Measurements from ENCODE around the gene RNF145. TPM values are rescaled to one million over a fixed set of nuclear protein-coding genes. Genes with fewer than 3 reads are reported as not detected.

Gene RNF145
- total and polyA plus RNA-seq, 2 donors (not counting 1 experiment from before 2014, with no cell fraction given), result 24.5 to 57.2 TPM

- H3K9ac ChIP-seq (ENCODE audit: low read length), result no peak overlapping the region
- CTCF ChIA-PET, result no interaction called here
- peaks cover 0 to 3% (median 0%) of the 10 kb centered on the region in 4 experiments for H3K27me3 ChIP-seq (replicated peaks in 1 of 4; ENCODE audit: control extremely low read depth in 1 of 4, control insufficient read depth in 3 of 4, insufficient read depth in 4 of 4, low read length in 3 of 4)
- intact Hi-C loops (cut with micrococcal nuclease), result no loop called here
- Mint-ChIP-seq H3K9me3 (ENCODE audit: insufficient read depth) (no peaks in the 10 kb centered on the region), H3K27me3 (peaks cover 30% of the 10 kb centered on the region), H3K27ac (no peak overlapping the region), H3K4me3 (no peak overlapping the region), H3K4me1 (no peaks in the 10 kb centered on the region)
- H2AFZ ChIP-seq (ENCODE audit: insufficient read depth, low read depth, low read length, poor library complexity, severe bottlenecking), result no peak overlapping the region
- no peaks in the 10 kb centered on the region for H3K9me3 ChIP-seq (ENCODE audit: control extremely low read depth in 1 of 3, control insufficient read depth in 2 of 3, insufficient read depth in 1 of 3, low read length in 2 of 3)
- H4K20me1 ChIP-seq (ENCODE audit: control insufficient read depth, insufficient read depth, low read length, poor library complexity, severe bottlenecking), result no peaks in the 10 kb centered on the region
- WGBS (ENCODE audit: insufficient coverage), result 82% methylated on average over 7 of the region's 7 CpGs
- no peak for DNase-seq
- POLR2A ChIA-PET, result no interaction called here
- ATAC-seq (ENCODE audit: low read depth), result no peak
- H3K79me2 ChIP-seq (ENCODE audit: control insufficient read depth, insufficient read depth, low read length), result no peaks in the 10 kb centered on the region
- H3K4me2 ChIP-seq (replicated peaks; ENCODE audit: low read depth, low read length, poor library complexity, severe bottlenecking), result no peak overlapping the region
- H3K4me3 ChIP-seq (ENCODE audit: control extremely low read depth in 1 of 5, extremely low read depth in 1 of 5, insufficient read depth in 1 of 5, low read depth in 2 of 5, low read length in 4 of 5), result no peak overlapping the region
- H3K4me1 ChIP-seq (ENCODE audit: control insufficient read depth in 2 of 2, insufficient read depth in 2 of 2, low read length in 2 of 2), result no peaks in the 10 kb centered on the region
- no peaks in the 10 kb centered on the region for H3K36me3 ChIP-seq (replicated peaks in 1 of 2; ENCODE audit: control extremely low read depth in 1 of 2, control insufficient read depth in 1 of 2, extremely low read depth in 1 of 2, insufficient read depth in 2 of 2, low read length in 1 of 2)
- TF ChIP-seq CTCF (IDR thresholded peaks at IDR 0.05) (no peak), EZH2 (IDR thresholded peaks at IDR 0.05; ENCODE audit: borderline replicate concordance, insufficient read depth, low read depth, low read length, poor library complexity, severe bottlenecking) (no peak)
- no peak overlapping the region for H3K27ac ChIP-seq (ENCODE audit: low read length in 2 of 2)
These were observed 69.6 kb downstream of the RNF145 start for GRCh38 chr5:159139802-159140201.

GRCh38 chr5:159135896-159136531 lies 73.3 kb downstream of the RNF145 start:
- no peaks in the 10 kb centered on the region for H4K20me1 ChIP-seq (ENCODE audit: control insufficient read depth, insufficient read depth, low read length, poor library complexity, severe bottlenecking)
- H3K4me2 ChIP-seq (replicated peaks; ENCODE audit: low read depth, low read length, poor library complexity, severe bottlenecking), result no peak overlapping the region
- no peaks in the 10 kb centered on the region for H3K36me3 ChIP-seq (replicated peaks in 1 of 2; ENCODE audit: control extremely low read depth in 1 of 2, control insufficient read depth in 1 of 2, extremely low read depth in 1 of 2, insufficient read depth in 2 of 2, low read length in 1 of 2)
- no peak overlapping the region for H3K27ac ChIP-seq (ENCODE audit: low read length in 2 of 2)
- ChIA-PET POLR2A (no interaction called here), CTCF (interaction anchor here (0.7 to 2.2 kb wide), 5 partner anchors 29 to 1318 kb away, joined by 3 to 11 read pairs (median 4); no protein-coding TSS in a partner anchor)
- Mint-ChIP-seq H3K4me3 (no peak overlapping the region), H3K27ac (no peak overlapping the region), H3K27me3 (peaks cover 24% of the 10 kb centered on the region), H3K4me1 (no peaks in the 10 kb centered on the region), H3K9me3 (ENCODE audit: insufficient read depth) (no peaks in the 10 kb centered on the region)
- H3K4me1 ChIP-seq (ENCODE audit: control insufficient read depth in 2 of 2, insufficient read depth in 2 of 2, low read length in 2 of 2), result no peaks in the 10 kb centered on the region
- H3K9me3 ChIP-seq (ENCODE audit: control extremely low read depth in 1 of 3, control insufficient read depth in 2 of 3, insufficient read depth in 1 of 3, low read length in 2 of 3), result no peaks in the 10 kb centered on the region
- intact Hi-C loops (cut with micrococcal nuclease), result no loop called here
- H2AFZ ChIP-seq (ENCODE audit: insufficient read depth, low read depth, low read length, poor library complexity, severe bottlenecking), result no peak overlapping the region
- no peak overlapping the region for H3K4me3 ChIP-seq (ENCODE audit: control extremely low read depth in 1 of 5, extremely low read depth in 1 of 5, insufficient read depth in 1 of 5, low read depth in 2 of 5, low read length in 4 of 5)
- no peak for ATAC-seq (ENCODE audit: low read depth)
- no peak for DNase-seq
- H3K79me2 ChIP-seq (ENCODE audit: control insufficient read depth, insufficient read depth, low read length), result no peaks in the 10 kb centered on the region
- WGBS (ENCODE audit: insufficient coverage), result 83% methylated on average over 3 of the region's 9 CpGs
- H3K9ac ChIP-seq (ENCODE audit: low read length), result no peak overlapping the region
- peaks cover 0 to 3% (median 0%) of the 10 kb centered on the region in 4 experiments for H3K27me3 ChIP-seq (replicated peaks in 1 of 4; ENCODE audit: control extremely low read depth in 1 of 4, control insufficient read depth in 3 of 4, insufficient read depth in 4 of 4, low read length in 3 of 4)
- TF ChIP-seq CTCF (IDR thresholded peaks at IDR 0.05) (no peak), EZH2 (IDR thresholded peaks at IDR 0.05; ENCODE audit: borderline replicate concordance, insufficient read depth, low read depth, low read length, poor library complexity, severe bottlenecking) (no peak)
